ENCODE measurements around the gene SETX.

Gene SETX

GRCh38 chr9:132369421-132369820 lies 14.6 kb upstream of the SETX start:
- Mint-ChIP-seq H3K4me3 (no peak overlapping the region), H3K9me3 (no peaks in the 10 kb centered on the region), H3K27ac (no peak overlapping the region), H3K27me3 (ENCODE audit: low read depth) (no peaks in the 10 kb centered on the region), H3K4me1 (ENCODE audit: low read depth) (peaks cover 21% of the 10 kb centered on the region), H3K36me3 (ENCODE audit: low read depth) (peaks cover 5% of the 10 kb centered on the region)

- no peaks in the 10 kb centered on the region for H3K27me3 Mint-ChIP-seq (ENCODE audit: low read depth)
- H3K4me1 Mint-ChIP-seq (ENCODE audit: low read depth): peaks cover 13% of the 10 kb centered on the region
- no peaks in the 10 kb centered on the region for H3K9me3 Mint-ChIP-seq
- H3K4me3 Mint-ChIP-seq: no peak overlapping the region
- no peak overlapping the region for H3K27ac Mint-ChIP-seq
- H3K36me3 Mint-ChIP-seq (ENCODE audit: low read depth): peaks cover 4% of the 10 kb centered on the region
These were observed 13.0 kb upstream of the SETX start for GRCh38 chr9:132367613-132368313.

- H3K4me3 Mint-ChIP-seq: no peak overlapping the region
- H3K36me3 Mint-ChIP-seq (ENCODE audit: low read depth): no peaks in the 10 kb centered on the region
- H3K4me1 Mint-ChIP-seq (ENCODE audit: low read depth): peaks cover 3% of the 10 kb centered on the region
- H3K27me3 Mint-ChIP-seq (ENCODE audit: low read depth): no peaks in the 10 kb centered on the region
- H3K27ac Mint-ChIP-seq: no peak overlapping the region
- no peaks in the 10 kb centered on the region for H3K9me3 Mint-ChIP-seq
These were observed 11.7 kb upstream of the SETX start for GRCh38 chr9:132366481-132366880.

GRCh38 chr9:132365986-132366385 lies 11.2 kb upstream of the SETX start:
- Mint-ChIP-seq H3K36me3 (ENCODE audit: low read depth) (no peaks in the 10 kb centered on the region), H3K4me1 (ENCODE audit: low read depth) (peaks cover 3% of the 10 kb centered on the region), H3K27ac (no peak overlapping the region), H3K4me3 (no peak overlapping the region), H3K27me3 (ENCODE audit: low read depth) (no peaks in the 10 kb centered on the region), H3K9me3 (no peaks in the 10 kb centered on the region)

GRCh38 chr9:132364068-132364467 lies 9.3 kb upstream of the SETX start:
- H3K27ac Mint-ChIP-seq: no peak overlapping the region
- H3K4me3 Mint-ChIP-seq: no peak overlapping the region
- no peaks in the 10 kb centered on the region for H3K27me3 Mint-ChIP-seq (ENCODE audit: low read depth)
- no peaks in the 10 kb centered on the region for H3K4me1 Mint-ChIP-seq (ENCODE audit: low read depth)
- no peaks in the 10 kb centered on the region for H3K36me3 Mint-ChIP-seq (ENCODE audit: low read depth)
- no peaks in the 10 kb centered on the region for H3K9me3 Mint-ChIP-seq

GRCh38 chr9:132357764-132358163 lies 3.0 kb upstream of the SETX start:
- peaks cover 15% of the 10 kb centered on the region for H3K4me1 Mint-ChIP-seq (ENCODE audit: low read depth)
- no peak overlapping the region for H3K27ac Mint-ChIP-seq
- H3K36me3 Mint-ChIP-seq (ENCODE audit: low read depth): peaks cover 15% of the 10 kb centered on the region
- H3K9me3 Mint-ChIP-seq: no peaks in the 10 kb centered on the region
- no peak overlapping the region for H3K4me3 Mint-ChIP-seq
- no peaks in the 10 kb centered on the region for H3K27me3 Mint-ChIP-seq (ENCODE audit: low read depth)

GRCh38 chr9:132356324-132356924 lies 1.6 kb upstream of the SETX start:
- H3K4me1 Mint-ChIP-seq (ENCODE audit: low read depth): peaks cover 27% of the 10 kb centered on the region
- no peak overlapping the region for H3K4me3 Mint-ChIP-seq
- H3K9me3 Mint-ChIP-seq: no peaks in the 10 kb centered on the region
- peaks cover 26% of the 10 kb centered on the region for H3K36me3 Mint-ChIP-seq (ENCODE audit: low read depth)
- peak overlapping the region; percentile 62 for H3K27ac Mint-ChIP-seq
- no peaks in the 10 kb centered on the region for H3K27me3 Mint-ChIP-seq (ENCODE audit: low read depth)

GRCh38 chr9:132351404-132352045 lies 3.3 kb downstream of the SETX start:
- Mint-ChIP-seq H3K27me3 (ENCODE audit: low read depth) (no peaks in the 10 kb centered on the region), H3K27ac (peak overlapping the region; percentile 90), H3K4me3 (peak overlapping the region; percentile 91), H3K9me3 (no peaks in the 10 kb centered on the region), H3K36me3 (ENCODE audit: low read depth) (peaks cover 48% of the 10 kb centered on the region), H3K4me1 (ENCODE audit: low read depth) (peaks cover 46% of the 10 kb centered on the region)

- peak overlapping the region; percentile 90 for H3K27ac Mint-ChIP-seq
- H3K4me1 Mint-ChIP-seq (ENCODE audit: low read depth): peaks cover 49% of the 10 kb centered on the region
- peaks cover 52% of the 10 kb centered on the region for H3K36me3 Mint-ChIP-seq (ENCODE audit: low read depth)
- peak overlapping the region; percentile 91 for H3K4me3 Mint-ChIP-seq
- H3K9me3 Mint-ChIP-seq: no peaks in the 10 kb centered on the region
- no peaks in the 10 kb centered on the region for H3K27me3 Mint-ChIP-seq (ENCODE audit: low read depth)
These were observed 3.9 kb downstream of the SETX start for GRCh38 chr9:132350861-132351315.

- Mint-ChIP-seq H3K4me3 (no peak overlapping the region), H3K4me1 (ENCODE audit: low read depth) (peaks cover 45% of the 10 kb centered on the region)
These were observed 6.1 kb downstream of the SETX start for GRCh38 chr9:132348676-132349075.

GRCh38 chr9:132346177-132346576 lies 8.6 kb downstream of the SETX start:
- H3K4me1 Mint-ChIP-seq (ENCODE audit: low read depth): peaks cover 23% of the 10 kb centered on the region
- no peaks in the 10 kb centered on the region for H3K9me3 Mint-ChIP-seq
- no peaks in the 10 kb centered on the region for H3K27me3 Mint-ChIP-seq (ENCODE audit: low read depth)
- peaks cover 53% of the 10 kb centered on the region for H3K36me3 Mint-ChIP-seq (ENCODE audit: low read depth)
- H3K4me3 Mint-ChIP-seq: no peak overlapping the region
- no peak overlapping the region for H3K27ac Mint-ChIP-seq

More at GRCh38 chr9:132348676-132349075, 6.1 kb downstream of the SETX start:
- Mint-ChIP-seq H3K36me3 (ENCODE audit: low read depth) (peaks cover 56% of the 10 kb centered on the region), H3K27me3 (ENCODE audit: low read depth) (no peaks in the 10 kb centered on the region), H3K27ac (peak overlapping the region; percentile 17), H3K9me3 (no peaks in the 10 kb centered on the region)

- Mint-ChIP-seq H3K36me3 (ENCODE audit: low read depth) (peaks cover 61% of the 10 kb centered on the region), H3K27ac (peak overlapping the region; percentile 35), H3K4me3 (no peak overlapping the region), H3K27me3 (ENCODE audit: low read depth) (no peaks in the 10 kb centered on the region), H3K9me3 (no peaks in the 10 kb centered on the region), H3K4me1 (ENCODE audit: low read depth) (peaks cover 11% of the 10 kb centered on the region)
These were observed 13.5 kb downstream of the SETX start for GRCh38 chr9:132341177-132341840.

- Mint-ChIP-seq H3K27ac (no peak overlapping the region), H3K36me3 (ENCODE audit: low read depth) (peaks cover 65% of the 10 kb centered on the region), H3K27me3 (ENCODE audit: low read depth) (no peaks in the 10 kb centered on the region), H3K4me3 (no peak overlapping the region), H3K4me1 (ENCODE audit: low read depth) (peaks cover 13% of the 10 kb centered on the region), H3K9me3 (no peaks in the 10 kb centered on the region)
These were observed 20.4 kb downstream of the SETX start for GRCh38 chr9:132334364-132334763.

GRCh38 chr9:132333556-132333955 lies 21.2 kb downstream of the SETX start:
- Mint-ChIP-seq H3K27me3 (ENCODE audit: low read depth) (no peaks in the 10 kb centered on the region), H3K4me1 (ENCODE audit: low read depth) (peaks cover 14% of the 10 kb centered on the region), H3K36me3 (ENCODE audit: low read depth) (peaks cover 68% of the 10 kb centered on the region), H3K27ac (no peak overlapping the region), H3K9me3 (no peaks in the 10 kb centered on the region), H3K4me3 (no peak overlapping the region)

Data from T-helper 1 cell treated with Interleukin-12 subunit alpha and Interleukin-12 subunit beta and Interleukin-4 antibody, amounts not matched to agents 30 μg/mL and 1 μg/mL, for 36 hours (primary cell).